Epithelial cell of esophagus (primary cell): Measurements from ENCODE around the gene NAA60.

ENCODE experiments used
- DNase-seq: peaks from one replicate; pipeline ENCODE4 v3.0.0; 2010; ENCODE audit warnings: low read depth
- H3K4me3 ChIP-seq: 2 replicates; pipeline ENCODE4 v1.5.1; 2011; ENCODE audit warnings: mild to moderate bottlenecking, low read length, control low read depth
- TF ChIP-seq, protein P1 (sequence below): IDR thresholded peaks from 2 replicates; pipeline ENCODE4 v1.5.1; 2011; ENCODE audit warnings: low read depth, mild to moderate bottlenecking, low read length, control low read depth, inconsistent platforms; ENCODE audit not compliant: insufficient read depth; ENCODE audit errors: missing control alignments

Gene NAA60

GRCh38 chr16:3457434-3458252 lies 14.2 kb downstream of the NAA60 start:
- peak overlapping the region; percentile 75 for H3K4me3 ChIP-seq
- peak; percentile 93 for DNase-seq
- TF ChIP-seq, protein P1, sequence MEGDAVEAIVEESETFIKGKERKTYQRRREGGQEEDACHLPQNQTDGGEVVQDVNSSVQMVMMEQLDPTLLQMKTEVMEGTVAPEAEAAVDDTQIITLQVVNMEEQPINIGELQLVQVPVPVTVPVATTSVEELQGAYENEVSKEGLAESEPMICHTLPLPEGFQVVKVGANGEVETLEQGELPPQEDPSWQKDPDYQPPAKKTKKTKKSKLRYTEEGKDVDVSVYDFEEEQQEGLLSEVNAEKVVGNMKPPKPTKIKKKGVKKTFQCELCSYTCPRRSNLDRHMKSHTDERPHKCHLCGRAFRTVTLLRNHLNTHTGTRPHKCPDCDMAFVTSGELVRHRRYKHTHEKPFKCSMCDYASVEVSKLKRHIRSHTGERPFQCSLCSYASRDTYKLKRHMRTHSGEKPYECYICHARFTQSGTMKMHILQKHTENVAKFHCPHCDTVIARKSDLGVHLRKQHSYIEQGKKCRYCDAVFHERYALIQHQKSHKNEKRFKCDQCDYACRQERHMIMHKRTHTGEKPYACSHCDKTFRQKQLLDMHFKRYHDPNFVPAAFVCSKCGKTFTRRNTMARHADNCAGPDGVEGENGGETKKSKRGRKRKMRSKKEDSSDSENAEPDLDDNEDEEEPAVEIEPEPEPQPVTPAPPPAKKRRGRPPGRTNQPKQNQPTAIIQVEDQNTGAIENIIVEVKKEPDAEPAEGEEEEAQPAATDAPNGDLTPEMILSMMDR, result peak; percentile 32

- DNase-seq, result peak; percentile 23
- TF ChIP-seq, protein P1, result no peak
- H3K4me3 ChIP-seq, result peak overlapping the region; percentile 75
Measured at GRCh38 chr16:3458278-3458851, 14.9 kb downstream of the NAA60 start.

- TF ChIP-seq, protein P1, result no peak
- peak overlapping the region; percentile 75 for H3K4me3 ChIP-seq
- DNase-seq, result no peak
Measured at GRCh38 chr16:3458852-3459361, 15.4 kb downstream of the NAA60 start.

- H3K4me3 ChIP-seq, result no peak overlapping the region
- DNase-seq, result no peak
- TF ChIP-seq, protein P1, result no peak
Measured at GRCh38 chr16:3459401-3460090, 16.1 kb downstream of the NAA60 start.

GRCh38 chr16:3460121-3460520 lies 16.6 kb downstream of the NAA60 start:
- TF ChIP-seq, protein P1, result no peak
- H3K4me3 ChIP-seq, result no peak overlapping the region
- no peak for DNase-seq

DNA sequence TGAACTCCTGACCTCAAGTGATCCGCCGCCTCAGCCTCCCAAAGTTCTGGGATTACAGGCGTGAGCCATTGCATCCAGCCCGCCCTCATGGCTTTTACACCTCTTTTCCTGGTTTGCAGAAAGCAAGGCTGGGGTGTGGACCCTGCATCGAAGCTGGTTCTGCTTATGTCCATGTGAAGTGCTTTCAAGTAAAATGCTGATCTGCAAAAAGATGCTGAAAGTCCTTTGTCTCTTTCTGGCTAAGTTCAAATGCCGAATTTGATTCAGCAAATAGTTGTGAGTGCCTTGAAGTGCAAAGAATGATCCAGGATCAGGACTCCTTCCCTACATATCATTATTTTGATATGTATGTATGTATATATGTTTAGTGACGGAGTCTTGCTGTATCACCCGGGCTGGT lies 17.1 kb downstream of the NAA60 start:
- no peak for DNase-seq
- TF ChIP-seq, protein P1, result no peak
- H3K4me3 ChIP-seq, result no peak overlapping the region
